Tongue (tissue), 2 donors: Measurements from ENCODE around the gene GLRX2. TPM values are rescaled to one million over a fixed set of nuclear protein-coding genes. Genes with fewer than 3 reads are reported as not detected.
A peak's percentile ranks its signal among the peaks of the same experiment; 100 is the strongest.

Experiments
- DNase-seq: peaks from one replicate; pipeline ENCODE4 v3.0.0-alpha.2; 2015
- total RNA-seq: library from RNA; depleted of rRNA; stranded (reverse); fragments of >200 nt; gene quantifications from one replicate; pipeline ENCODE4 v1.2.3, GENCODE V29; 2014

The GLRX2 gene
- total RNA-seq, 1 donor from 2014 or later = 31.3 TPM

GRCh38 chr1:193111641-193112090 lies 6.5 kb upstream of the GLRX2 start:
- no peak for DNase-seq

DNA sequence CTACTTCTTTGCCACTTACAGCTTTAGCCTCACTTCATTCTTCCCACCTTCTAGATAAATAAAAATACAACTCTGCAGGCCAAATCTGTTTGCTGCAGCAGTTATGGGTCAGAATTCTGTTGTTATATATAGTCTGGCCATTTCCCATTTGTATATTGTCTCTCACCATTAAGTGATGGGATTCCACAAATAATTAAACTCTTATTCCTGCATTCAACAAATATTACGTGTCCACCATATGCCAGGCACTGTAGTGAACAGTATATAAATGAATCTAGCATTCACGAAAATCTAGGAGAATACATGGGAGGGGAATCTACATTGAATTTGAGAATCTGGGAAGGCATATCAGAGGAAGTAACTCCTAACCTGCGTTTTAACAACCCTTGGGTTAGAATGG lies 5.7 kb upstream of the GLRX2 start:
- no peak for DNase-seq

DNA sequence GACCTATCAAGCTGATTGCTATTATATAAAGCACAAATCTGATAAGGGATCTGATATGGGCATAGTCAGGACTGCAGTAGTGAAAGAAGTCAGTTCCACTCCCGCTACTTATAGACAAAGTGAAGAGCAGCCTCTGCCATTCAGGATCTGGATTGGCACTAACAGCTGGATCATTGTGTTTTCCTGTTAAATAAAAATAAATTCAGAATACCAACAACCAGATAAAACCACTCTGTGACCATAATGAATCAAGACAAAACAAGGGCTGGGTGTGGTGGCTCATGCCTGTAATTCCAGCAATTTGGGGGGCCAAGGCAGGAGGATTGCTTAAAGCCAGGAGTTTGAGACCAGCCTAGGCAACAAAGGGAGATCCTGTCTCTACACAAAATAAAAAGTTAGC lies 5.0 kb upstream of the GLRX2 start:
- no peak for DNase-seq

GRCh38 chr1:193109619-193110018 lies 4.4 kb upstream of the GLRX2 start:
- no peak for DNase-seq

- DNase-seq = no peak
Observed at GRCh38 chr1:193108471-193108870, 3.3 kb upstream of the GLRX2 start.

DNA sequence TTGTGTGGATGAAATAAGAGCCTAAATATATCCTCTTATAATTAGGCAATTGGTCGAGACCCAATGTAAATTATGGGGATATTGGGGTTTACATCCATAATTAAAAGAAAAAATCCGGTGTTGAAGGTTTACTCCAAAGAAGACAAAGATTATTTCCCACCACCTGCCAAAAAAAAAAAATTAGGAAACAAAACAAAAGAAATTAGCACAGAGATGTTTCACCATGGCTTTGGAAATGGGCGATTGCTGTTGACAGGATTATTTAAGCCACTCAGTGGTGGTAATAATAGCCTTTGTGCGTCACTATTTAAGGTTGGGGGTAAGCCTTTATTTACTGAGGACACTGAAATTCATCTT lies 585 bp upstream of the GLRX2 start:
- no peak for DNase-seq

DNA sequence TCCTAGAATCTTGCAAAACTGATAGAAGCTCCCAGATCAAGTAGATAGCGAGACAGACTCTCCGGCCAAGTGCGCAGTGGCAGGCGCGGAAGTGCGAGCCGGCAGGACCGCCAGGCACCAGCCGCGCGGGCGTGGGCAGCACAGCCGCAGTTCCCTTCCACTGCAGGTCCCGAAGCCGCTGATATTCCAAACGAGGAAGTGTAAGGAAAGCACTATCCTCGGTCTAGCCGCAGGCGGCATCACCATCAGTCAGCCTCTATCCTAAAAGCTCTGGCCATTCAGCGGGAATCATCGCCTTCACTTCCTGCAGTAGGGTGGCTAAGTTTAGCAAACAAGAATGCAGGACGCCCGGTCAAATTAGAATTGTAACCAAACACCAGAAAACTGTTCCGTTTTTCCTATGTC lies 710 bp downstream of the GLRX2 start:
- peak; percentile 60 for DNase-seq

DNA sequence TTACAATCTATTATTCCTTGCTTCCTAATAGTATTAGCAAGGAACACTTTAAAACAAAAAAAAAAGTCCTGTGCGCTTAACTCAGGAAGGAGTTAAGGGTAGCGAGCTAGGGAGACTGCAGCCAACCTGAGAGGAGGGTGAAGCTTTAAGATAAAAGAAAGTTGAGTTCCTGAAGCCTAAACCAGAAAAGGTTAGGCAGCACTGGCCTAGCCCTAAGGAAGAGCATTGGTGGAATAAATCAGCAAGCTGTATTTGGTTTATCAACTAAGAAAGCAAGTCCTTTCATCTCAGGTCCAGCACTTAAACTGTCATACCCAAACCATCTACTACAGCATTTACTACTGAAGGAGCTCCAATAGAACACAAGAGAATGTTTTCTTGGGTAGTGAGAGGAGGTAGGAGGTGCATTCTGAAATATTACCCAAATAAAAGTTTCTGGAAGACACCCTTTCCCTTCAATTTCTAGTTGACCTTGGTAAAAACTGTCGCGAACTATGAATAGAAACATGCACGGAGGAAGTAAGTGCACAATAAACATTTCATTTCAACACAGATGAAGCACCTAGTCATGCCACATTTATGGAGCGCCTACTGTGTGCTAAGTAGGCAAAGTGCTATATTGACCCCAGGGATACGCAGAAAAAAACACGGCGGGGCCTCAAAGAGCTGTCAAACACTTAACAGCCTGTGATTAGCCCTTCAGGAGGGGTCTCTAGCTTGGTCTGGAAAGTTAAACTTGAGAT lies 1.3 kb downstream of the GLRX2 start:
- no peak for DNase-seq

GRCh38 chr1:193102662-193103061 lies 2.6 kb downstream of the GLRX2 start:
- DNase-seq = peak; percentile 30

DNA sequence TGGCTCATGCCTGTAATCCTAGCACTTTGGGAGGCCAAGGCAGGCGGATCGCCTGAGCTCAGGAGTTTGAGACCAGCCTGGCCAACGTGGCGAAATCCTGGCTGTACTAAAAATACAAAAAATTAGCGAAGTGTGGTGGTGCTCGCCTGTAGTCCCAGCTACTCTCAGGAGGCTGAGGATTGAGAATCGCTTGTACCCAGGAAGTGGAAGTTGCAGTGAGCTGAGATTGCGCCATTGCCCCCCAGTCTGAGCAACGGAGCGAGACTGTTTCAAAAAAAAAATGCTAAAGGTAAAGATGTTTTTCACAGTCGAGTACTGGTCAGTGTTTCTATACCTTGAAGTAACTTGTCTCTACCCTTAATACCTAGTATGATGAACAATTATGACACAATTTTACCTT lies 11.1 kb downstream of the GLRX2 start:
- DNase-seq = no peak

DNA sequence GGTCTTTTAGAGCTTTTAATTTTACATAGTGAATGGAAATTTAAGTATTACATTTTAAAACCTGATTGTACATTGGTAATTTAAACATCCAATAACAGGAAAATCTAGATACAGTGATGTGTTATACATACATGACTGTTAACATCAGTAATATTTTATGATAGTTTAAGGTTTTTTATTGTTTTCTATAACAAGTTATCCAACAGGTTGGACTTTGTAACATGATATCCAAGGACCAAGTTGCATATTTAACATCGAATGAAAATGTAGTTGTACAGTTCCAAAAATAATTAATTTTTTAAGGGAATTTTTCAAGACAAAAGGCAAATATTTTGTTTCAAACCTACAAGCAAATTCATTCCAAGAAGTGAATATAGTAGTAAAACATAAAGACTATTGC lies 14.3 kb downstream of the GLRX2 start:
- DNase-seq = no peak

DNA sequence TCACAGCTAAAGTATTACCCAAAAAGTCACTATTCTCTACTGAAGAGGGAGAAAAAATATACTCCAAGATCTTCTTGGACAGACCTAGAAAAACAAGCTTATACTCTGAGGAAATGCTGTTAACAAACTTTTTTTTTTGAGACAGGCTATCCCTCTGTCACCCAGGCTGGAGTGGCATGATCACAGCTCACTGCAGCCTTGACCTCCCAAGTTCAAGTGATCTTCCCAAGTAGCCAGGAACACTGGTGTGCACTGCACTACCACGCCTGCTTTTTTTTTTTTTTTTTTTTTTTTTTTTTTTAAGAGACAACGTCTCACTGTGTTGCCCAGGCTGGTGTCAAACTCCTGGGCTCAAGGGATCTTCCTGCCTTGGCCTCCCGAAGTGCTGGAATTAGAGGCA lies 17.3 kb downstream of the GLRX2 start:
- no peak for DNase-seq

GRCh38 chr1:193086342-193086741 lies 18.9 kb downstream of the GLRX2 start:
- no peak for DNase-seq

- DNase-seq = no peak
Observed at GRCh38 chr1:193085263-193085662, 20.0 kb downstream of the GLRX2 start.

- DNase-seq = no peak
Observed at GRCh38 chr1:193083365-193084088, 21.7 kb downstream of the GLRX2 start.

- no peak for DNase-seq
Observed at GRCh38 chr1:193079187-193079586, 26.0 kb downstream of the GLRX2 start.

DNA sequence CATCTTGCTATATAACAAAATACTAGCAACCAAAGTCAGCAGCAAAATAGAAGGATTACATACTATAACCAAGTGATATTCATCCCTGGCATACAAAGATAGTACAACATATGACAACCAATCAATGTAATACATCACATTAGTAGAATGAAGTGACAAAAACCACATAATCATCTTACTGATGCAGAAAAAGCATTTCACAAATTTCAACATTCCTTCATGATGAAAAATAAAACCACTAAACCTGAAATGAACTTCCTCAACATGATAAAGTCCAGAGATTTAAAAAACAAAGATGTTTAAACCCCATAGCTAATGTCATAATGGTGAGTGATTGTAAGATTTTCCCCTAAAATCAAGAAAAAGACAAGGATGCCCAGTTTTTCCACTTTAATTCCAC lies 27.2 kb downstream of the GLRX2 start:
- no peak for DNase-seq

GRCh38 chr1:193070942-193071341 lies 34.3 kb downstream of the GLRX2 start:
- DNase-seq = no peak

DNA sequence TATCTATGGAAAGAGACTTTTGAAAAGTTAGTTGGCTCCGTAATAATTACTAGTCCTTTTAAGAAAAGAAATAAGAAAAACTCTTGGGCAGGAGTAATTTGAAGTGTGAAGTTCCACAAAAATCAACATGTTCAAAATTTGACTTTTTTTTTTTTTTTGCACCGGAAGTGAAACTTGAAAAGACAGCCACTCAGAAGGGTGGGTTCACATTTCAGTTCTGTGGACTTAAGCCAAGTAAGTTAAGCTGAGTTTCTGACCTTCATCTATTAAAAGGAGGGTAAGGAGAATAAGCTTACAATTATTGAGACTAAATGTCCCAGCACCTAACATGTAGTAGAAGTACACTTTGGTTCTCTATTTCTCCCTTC lies 34.8 kb downstream of the GLRX2 start:
- no peak for DNase-seq

GRCh38 chr1:193069748-193070385 lies 35.3 kb downstream of the GLRX2 start:
- DNase-seq = no peak

GRCh38 chr1:193068013-193068412 lies 37.2 kb downstream of the GLRX2 start:
- DNase-seq = no peak

DNA sequence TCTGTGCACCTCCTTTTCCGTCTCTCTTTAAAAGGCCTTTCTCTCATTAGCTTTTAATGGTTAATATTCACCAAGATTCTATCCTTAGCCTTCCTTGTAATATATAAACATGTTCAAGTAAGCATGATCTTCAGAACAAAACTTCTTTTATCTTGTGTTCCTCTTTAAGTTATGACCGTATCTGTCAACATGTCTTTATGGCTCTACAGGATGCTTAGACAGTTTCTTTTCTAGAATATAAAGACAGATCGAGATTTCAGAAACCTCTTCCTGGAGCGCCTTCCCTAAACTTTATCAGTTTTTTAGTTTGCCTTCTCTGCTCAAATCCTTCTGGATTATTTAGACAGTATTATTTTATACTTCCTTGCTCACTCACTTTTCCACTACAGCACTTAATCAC lies 38.6 kb downstream of the GLRX2 start:
- DNase-seq = no peak

DNA sequence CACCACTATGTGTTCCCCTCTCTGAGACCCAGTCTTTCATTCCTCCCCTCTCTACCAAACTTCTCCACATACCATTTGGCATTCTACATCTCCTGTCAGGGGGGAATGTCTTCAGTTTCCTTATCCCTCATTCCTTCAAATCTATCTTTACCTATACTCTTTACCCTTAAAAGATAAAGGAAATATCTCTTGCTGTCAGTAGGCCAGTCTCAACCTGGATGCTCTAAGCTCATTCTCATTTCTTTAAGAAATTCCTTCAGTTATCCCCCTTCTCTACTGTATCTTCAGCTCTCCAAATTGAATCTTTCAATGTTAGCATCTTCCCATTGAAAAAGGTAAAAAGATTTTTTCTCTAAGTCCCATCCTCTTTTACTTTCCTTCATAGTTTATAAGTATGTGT lies 39.3 kb downstream of the GLRX2 start:
- no peak for DNase-seq
